Limb (tissue), 2 donors: Measurements from ENCODE around the gene RBMY1E.
"Not testable (repeated sequence)": the region's sequence is repeated elsewhere in the genome, so short reads cannot be mapped to it uniquely, and the experiment has no call there.

Experiments
- DNase-seq, 2 donors: peaks; one replicate each; pipeline ENCODE4 v3.0.0-alpha.2; 2016; ENCODE audit errors: extremely low spot score in 2 of 2

The RBMY1E gene

DNA sequence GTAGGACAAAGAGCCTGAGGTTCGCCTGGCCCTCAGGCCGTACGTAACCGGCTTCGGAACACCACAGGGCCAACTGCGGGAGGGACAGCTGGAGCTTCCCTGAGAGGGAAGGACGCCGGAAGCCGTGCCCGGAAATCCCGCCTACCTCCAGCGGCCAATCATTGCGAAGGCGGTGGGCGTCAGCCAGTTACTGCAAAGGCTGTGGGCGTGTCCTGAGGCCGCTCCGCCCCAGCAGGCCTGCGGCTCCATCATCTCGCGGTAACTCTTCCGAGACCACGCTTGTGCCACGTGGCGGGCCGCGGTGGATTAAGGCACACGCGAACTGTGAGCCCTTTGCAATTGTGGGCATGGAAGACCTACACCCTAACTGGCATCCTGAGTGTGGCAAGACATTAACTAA is at the start of gene RBMY1E:
Gene RBMY1E (minus strand): TSS at position 101 of the 400 bp plus-strand sequence. CDS start 1,978 bp downstream, outside the sequence.
- not testable (repeated sequence) for DNase-seq

DNA sequence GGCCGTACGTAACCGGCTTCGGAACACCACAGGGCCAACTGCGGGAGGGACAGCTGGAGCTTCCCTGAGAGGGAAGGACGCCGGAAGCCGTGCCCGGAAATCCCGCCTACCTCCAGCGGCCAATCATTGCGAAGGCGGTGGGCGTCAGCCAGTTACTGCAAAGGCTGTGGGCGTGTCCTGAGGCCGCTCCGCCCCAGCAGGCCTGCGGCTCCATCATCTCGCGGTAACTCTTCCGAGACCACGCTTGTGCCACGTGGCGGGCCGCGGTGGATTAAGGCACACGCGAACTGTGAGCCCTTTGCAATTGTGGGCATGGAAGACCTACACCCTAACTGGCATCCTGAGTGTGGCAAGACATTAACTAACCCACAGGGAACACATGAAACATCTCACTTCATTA is 23.4 kb downstream of the RBMY1E start, which contains the start of gene RBMY1D:
Gene RBMY1D (minus strand): TSS at position 101 of the 400 bp plus-strand sequence. CDS start 2,013 bp downstream, outside the sequence.
- DNase-seq = not testable (repeated sequence)

DNA sequence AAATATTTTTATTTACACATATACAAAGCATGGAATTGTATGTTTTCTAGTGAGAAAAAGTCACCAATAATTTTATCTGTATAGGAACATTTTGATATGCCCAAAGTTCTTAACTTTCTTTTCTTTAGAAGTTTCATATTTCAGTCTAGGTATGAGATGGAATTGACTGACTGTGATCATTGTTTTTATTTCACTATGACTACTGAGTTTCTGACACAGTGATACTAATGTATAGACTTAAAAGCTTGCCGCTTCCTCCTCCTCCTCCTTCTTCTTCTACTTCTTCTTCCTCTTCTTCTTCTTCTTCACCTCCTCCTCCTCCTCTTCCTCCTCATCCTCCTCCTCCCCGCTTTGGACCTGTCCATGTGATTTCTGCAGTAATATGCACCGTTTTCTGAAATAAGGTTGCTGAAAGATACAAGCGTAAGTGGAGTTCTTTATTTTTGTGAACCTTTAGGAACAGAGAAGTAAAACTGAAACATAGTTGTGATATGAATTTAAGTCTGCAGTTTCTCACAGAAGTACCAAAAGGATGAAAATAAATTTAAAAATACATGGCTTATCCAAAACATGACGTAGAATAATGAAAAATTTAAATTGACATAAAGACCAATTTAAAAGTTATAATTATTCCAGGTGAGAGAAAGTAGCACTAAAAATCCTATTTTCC is 48.3 kb downstream of the RBMY1E start:
- not testable (repeated sequence) for DNase-seq
